NCI-H774 (cell line): ENCODE data around the gene LRP1B.

Experiments used
- DNase-seq: peaks from one replicate; lab custom pipeline; 2025; lab: John Stamatoyannopoulos, UW

Gene LRP1B

GRCh38 chr2:141579071-141579470 is 551.7 kb downstream of the LRP1B start:
- no peak for DNase-seq

GRCh38 chr2:141570474-141571131 is 560.2 kb downstream of the LRP1B start:
- no peak for DNase-seq

GRCh38 chr2:141569941-141570340 is 560.9 kb downstream of the LRP1B start:
- no peak for DNase-seq

GRCh38 chr2:141565597-141565996 is 565.2 kb downstream of the LRP1B start:
- no peak for DNase-seq

GRCh38 chr2:141560723-141561122 is 570.1 kb downstream of the LRP1B start:
- DNase-seq: no peak

GRCh38 chr2:141557329-141558095 is 573.3 kb downstream of the LRP1B start:
- no peak for DNase-seq

- no peak for DNase-seq
Measured at GRCh38 chr2:141555876-141556470, 574.8 kb downstream of the LRP1B start.

GRCh38 chr2:141554810-141555209 is 576.0 kb downstream of the LRP1B start:
- DNase-seq: no peak

GRCh38 chr2:141534666-141535362 is 596.0 kb downstream of the LRP1B start:
- DNase-seq: no peak

GRCh38 chr2:141529659-141530058 is 601.2 kb downstream of the LRP1B start:
- DNase-seq: no peak

- DNase-seq: no peak
Measured at GRCh38 chr2:141528990-141529389, 601.8 kb downstream of the LRP1B start.

- DNase-seq: no peak
Measured at GRCh38 chr2:141526760-141527159, 604.1 kb downstream of the LRP1B start.

GRCh38 chr2:141524777-141525176 is 606.0 kb downstream of the LRP1B start:
- no peak for DNase-seq

- no peak for DNase-seq
Measured at GRCh38 chr2:141523199-141523598, 607.6 kb downstream of the LRP1B start.

- no peak for DNase-seq
Measured at GRCh38 chr2:141522702-141523101, 608.1 kb downstream of the LRP1B start.

- no peak for DNase-seq
Measured at GRCh38 chr2:141522048-141522447, 608.8 kb downstream of the LRP1B start.

GRCh38 chr2:141519906-141520305 is 610.9 kb downstream of the LRP1B start:
- DNase-seq: no peak

GRCh38 chr2:141517852-141518421 is 612.9 kb downstream of the LRP1B start:
- no peak for DNase-seq

- no peak for DNase-seq
Measured at GRCh38 chr2:141517180-141517851, 613.5 kb downstream of the LRP1B start.

GRCh38 chr2:141515931-141516330 is 614.9 kb downstream of the LRP1B start:
- no peak for DNase-seq

GRCh38 chr2:141513853-141514252 is 617.0 kb downstream of the LRP1B start:
- no peak for DNase-seq
